Muscle of back (tissue), 13 donors: ENCODE measurements around the gene NARS2. TPM values are rescaled to one million over a fixed set of nuclear protein-coding genes. Genes with fewer than 3 reads are reported as not detected.
"Not testable (repeated sequence)": the region's sequence is repeated elsewhere in the genome, so short reads cannot be mapped to it uniquely, and the experiment has no call there.

ENCODE experiments used
- DNase-seq, 3 donors: peaks; one replicate each; pipeline versions ENCODE4 v3.0.0 to v3.0.0-alpha.2; 2013
- long read RNA-seq, 9 donors: transcript quantifications; one replicate each; lab custom pipeline, GENCODE V29; 2026
- polyA plus RNA-seq, 10 donors: library from polyadenylated mRNA; unstranded; fragments of 120-200 nt; gene quantifications; one replicate each; pipeline ENCODE4 v1.2.1, GENCODE V29; 2013; ENCODE audit not compliant: insufficient read length in 10 of 10

NARS2 gene, protein sequence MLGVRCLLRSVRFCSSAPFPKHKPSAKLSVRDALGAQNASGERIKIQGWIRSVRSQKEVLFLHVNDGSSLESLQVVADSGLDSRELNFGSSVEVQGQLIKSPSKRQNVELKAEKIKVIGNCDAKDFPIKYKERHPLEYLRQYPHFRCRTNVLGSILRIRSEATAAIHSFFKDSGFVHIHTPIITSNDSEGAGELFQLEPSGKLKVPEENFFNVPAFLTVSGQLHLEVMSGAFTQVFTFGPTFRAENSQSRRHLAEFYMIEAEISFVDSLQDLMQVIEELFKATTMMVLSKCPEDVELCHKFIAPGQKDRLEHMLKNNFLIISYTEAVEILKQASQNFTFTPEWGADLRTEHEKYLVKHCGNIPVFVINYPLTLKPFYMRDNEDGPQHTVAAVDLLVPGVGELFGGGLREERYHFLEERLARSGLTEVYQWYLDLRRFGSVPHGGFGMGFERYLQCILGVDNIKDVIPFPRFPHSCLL
- polyA plus RNA-seq, result 10 to 100 TPM; 12.3 to 20.4 (median 17.6) TPM
- long read RNA-seq, donor 1, partial matches to known transcripts, result 0 of 3 reads
- long read RNA-seq, donor 1, other reads (novel, unspliced or antisense), result 0 of 3 reads
- long read RNA-seq, donor 2, partial matches to known transcripts, result 0 of 4 reads
- long read RNA-seq, donor 2, other reads (novel, unspliced or antisense), result 0 of 4 reads
- long read RNA-seq, donor 3, result 0 reads
- long read RNA-seq, donor 4, partial matches to known transcripts, result 0 of 4 reads
- long read RNA-seq, donor 4, other reads (novel, unspliced or antisense), result 0 of 4 reads
- long read RNA-seq, donor 5, transcript NARS2-201 (14 exons, 2,519 nt), result major isoform, 5 of 5 reads
- long read RNA-seq, donor 5, partial matches to known transcripts, result 0 of 5 reads
- long read RNA-seq, donor 5, other reads (novel, unspliced or antisense), result 0 of 5 reads
- long read RNA-seq, donor 6, partial matches to known transcripts, result 0 of 2 reads
- long read RNA-seq, donor 6, other reads (novel, unspliced or antisense), result 0 of 2 reads
- long read RNA-seq, donor 7, partial matches to known transcripts, result 0 of 2 reads
- long read RNA-seq, donor 7, other reads (novel, unspliced or antisense), result 0 of 2 reads
- long read RNA-seq, donor 8, partial matches to known transcripts, result 0 of 2 reads
- long read RNA-seq, donor 8, other reads (novel, unspliced or antisense), result 0 of 2 reads
- long read RNA-seq, donor 9, result 0 reads

DNA sequence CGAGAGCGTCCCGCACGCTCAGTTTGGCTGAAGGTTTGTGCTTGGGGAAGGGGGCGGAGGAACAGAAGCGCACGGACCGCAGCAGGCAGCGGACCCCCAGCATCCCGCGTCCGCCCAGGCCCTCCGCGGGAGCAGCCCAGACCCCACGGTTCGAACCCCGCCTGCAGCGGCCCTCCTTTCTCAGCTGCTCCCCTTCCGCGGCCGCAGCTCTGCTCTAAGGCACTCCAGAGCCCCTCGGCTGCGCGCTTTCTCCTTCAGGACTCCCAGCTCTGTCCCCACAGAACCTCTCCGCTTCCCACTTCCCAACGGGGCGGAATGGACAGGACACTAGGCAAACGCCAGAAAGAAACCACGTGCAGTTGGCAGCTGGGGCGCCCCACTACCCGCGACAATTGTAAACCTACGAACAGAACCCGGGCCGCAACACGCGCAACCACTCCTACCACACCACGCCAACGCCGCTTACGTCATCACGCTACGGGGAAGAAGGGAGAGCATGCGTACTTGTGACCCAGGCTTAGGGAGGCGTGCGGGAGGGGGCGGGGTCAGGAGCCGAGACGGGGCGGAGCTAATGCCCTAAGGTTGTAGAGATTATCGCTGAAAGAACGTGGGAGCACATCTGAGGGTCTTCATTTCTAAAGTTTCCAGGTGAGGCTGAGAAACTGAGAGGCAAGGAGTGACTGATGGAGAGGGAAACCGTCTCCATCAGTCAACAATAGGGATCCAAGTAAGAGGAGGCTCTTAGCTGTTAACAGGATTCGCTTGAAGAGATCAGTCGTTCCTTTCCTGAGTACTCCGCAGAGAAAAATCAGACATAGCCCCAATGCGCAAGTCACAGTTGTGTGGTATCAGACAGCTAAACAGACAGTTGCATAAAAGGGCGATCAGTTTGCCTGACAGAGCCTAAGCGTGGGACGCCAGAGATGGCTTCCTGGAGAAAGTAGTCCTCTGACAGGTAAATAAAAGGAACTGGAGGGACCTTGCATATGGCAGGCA is at the start of gene NARS2:
Gene NARS2, minus strand, starts transcription at position 479 of the 996 bp plus-strand sequence. Its CDS starts 376 bp downstream, at position 103.
- DNase-seq, result peak; percentile 98 to 99 (median 98)

DNA sequence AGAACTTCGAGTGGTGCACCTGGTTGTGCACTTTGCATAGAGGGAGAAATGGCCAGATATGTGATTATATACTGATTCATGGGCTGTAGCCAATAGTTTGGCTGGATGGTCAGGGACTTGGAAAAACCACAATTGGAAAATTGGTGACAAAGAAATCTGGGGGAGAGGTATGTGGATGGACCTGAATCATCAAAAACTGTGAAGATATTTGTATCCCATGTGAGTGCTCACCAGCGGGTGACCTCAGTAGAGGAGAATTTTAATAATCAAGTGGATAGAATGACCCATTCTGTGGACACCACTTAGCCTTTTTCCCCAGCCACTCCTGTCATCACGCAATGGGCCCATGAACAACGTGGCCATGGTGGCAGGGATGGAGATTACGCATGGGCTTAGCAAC is 48.0 kb upstream of the NARS2 start:
- DNase-seq, result no peak

DNA sequence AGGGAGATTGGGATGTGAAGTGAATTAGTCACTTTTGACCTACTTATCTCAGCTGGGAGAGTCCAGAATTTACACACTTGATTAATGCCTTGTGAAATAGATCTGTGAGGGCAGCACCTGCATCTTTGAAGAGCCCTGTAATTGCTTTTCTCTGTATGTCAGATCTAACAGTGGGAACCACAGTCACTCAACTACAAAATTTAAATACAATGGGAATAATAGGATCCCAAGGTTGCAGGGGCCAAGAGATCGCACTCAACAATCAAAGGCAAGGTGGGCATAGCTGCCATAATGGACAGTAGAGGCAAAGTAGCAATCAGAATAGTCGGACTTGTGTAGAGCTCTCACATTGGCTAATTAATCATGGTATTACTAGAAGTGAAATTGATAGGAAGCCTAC is 45.5 kb upstream of the NARS2 start:
- DNase-seq, result no peak

DNA sequence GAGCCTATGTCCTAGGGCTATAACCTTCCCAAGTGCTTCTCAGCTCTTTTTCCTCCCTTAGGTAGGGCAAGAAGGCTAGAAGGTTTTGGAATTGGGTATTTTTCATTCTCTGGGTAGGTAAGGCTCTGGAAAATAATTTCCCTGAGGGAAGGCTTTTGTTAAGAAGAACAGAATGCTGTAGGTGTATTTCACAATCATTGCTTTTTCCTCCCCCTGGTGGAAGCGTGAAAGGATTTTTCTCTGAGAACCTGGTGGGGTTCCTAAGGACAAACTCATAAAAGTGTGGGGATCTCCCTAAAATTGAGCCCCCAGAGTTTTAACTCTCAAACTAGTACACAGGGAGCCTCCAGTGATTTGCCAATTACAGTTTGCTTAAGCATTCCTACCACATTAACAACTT is 41.1 kb upstream of the NARS2 start:
- no peak for DNase-seq

DNA sequence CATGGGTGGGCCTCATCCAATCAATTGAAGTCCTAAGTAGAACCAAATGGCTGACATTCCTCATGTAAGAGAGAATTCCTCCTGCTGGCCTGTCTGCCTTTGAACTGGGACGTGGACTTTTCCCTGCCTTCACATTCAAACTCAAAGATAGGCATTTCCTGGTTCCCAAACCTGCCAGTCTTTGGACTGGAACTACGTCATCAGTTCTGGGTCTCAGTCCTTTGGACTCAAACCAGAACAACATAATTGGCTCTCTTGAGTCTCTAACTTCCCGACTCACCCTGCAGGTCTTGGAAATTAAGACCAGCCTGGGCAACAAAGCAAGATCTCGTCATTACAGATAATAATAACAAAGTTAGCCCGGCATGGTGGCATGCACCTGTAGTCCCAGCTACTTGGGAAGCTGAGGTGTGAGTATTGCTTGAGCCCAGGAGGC is 38.7 kb upstream of the NARS2 start:
- no peak for DNase-seq

DNA sequence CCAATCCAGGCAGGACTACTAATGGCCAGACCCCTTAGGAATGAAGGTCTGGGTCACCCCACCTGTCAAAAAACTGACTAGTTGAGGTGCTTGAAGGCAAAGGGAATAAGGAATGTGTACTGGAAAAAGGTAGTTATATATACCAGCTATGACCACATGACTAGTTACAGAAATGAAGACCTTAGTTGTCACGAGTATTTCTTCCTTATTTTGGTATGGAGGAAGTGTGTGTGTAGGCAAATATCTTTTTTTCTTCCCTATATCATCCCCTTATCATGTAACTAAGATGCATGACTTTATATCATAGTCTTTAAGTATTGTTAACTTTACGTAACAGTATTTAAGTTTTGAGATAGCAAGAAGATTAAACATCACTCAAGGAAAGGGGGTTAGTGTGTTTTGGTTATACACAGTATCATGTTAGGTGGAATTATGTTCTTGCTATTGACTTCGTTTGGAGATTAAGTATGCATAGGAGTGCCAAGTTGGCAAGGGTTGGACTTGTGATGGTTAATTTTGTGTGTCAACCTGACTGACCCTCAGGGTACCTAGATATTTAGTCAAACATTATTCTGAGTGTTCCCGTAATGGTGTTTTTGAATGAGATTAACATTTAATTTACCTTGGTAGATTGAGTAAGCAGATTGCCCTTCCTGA is 38.2 kb upstream of the NARS2 start:
- DNase-seq, result no peak

DNA sequence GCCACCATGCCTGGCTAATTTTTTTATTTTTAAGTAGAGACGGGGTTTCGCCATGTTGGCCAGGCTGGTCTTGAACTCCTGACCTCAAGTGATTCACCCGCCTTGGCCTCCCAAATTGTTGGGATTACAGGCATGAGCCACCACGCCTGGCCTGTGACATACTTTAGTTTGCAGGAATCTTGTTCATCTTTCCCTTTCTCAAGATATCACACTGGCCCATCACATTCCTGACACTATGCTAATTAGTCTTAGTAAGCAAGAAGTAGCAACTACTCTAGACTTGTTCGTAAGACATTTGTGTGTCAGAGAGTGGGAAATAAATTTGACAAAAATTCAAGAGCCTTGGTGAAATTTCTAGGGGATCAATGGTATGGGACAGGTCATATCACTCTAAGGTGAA is 34.7 kb upstream of the NARS2 start:
- not testable (repeated sequence) for DNase-seq

DNA sequence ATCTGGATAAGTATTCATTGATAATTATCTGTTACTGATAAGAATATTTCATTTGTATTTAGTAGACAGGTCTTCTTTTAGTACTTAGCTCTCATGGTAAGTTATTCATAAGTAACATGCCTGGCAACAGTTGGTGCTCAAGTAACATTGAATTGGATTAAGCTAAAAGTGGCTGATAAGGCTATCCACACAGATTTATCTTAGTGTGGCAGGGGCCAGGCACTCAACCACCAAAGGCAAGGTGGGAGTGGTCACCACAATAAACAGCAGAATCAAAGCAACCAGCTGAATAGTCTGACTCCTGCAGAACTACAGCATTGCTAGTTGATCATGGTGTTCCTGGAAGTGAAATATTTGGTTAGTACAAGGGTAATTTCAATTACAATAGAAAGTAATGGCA is 33.0 kb upstream of the NARS2 start:
- no peak for DNase-seq

DNA sequence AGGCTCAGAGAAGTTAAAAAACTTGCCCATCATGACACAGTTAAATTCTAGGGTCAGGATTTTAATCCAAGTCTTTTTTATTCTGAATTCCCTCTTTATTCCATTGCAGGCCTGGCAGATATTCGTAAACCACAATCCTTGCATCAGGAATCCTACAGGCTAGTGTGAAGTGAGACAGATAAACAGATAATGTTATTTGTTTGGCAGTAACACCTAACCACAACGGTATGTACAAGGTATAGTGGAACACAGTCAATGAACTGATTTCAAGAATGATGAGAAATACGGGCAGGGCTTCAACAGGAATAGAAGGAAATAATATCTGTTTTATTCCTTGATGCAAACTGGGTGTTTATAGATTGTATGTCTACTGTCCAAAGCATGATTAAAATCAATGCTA is 32.0 kb upstream of the NARS2 start:
- DNase-seq, result no peak

DNA sequence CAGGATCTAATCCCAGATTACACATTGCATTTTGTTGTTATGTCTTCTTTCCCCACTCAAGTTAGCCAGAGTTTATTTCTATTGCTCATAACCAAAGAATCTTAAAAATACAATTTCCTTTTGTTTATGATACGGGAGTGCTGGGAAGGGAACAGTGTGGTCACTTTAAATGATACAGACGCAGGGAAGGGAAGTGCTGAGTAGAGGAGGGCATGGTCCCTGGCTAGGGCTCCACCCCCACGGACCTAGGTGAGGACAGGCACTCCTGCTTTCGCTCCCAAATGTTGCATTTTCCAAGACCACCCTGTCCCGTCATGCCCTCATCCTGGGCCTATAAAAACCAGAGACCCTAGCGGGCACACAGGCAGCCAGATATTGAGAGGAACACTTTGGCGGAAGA is 30.6 kb upstream of the NARS2 start:
- no peak for DNase-seq

DNA sequence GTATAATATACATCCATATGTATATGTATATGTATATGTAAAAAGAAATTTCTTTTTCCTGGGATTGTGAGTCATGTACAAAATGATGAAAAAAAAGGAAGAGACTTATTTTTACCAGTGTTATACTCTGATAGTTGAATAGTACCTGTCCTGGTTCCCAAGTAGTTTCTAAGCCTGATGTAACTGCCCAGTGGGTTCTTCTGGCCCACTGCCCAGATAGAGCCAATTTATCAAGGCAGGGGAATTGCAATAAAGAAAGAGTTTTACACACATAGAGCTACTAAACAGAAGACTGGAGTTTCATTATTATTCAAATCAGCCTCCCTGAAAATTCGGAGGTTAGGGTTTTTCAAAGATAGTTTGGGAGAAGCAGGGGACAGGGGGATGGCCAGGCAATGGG is 29.1 kb upstream of the NARS2 start:
- no peak for DNase-seq

DNA sequence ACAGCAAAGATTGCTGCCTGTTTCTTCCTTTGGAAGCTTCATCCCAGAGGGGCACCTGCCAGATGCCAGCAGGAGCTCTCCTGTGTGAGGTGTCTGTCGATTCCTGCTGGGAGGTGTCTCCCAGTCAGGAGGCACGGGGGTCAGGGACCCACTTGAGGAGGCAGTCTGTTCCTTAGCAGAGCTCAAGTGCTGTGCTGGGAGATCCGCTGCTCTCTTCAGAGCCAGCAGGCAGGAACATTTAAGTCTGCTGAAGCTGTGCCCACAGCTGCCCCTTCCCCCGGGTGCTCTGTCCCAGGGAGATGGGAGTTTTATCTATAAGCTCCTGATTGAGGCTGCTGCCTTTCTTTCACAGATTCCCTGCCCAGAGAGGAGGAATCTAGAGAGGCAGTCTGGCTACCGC is 28.1 kb upstream of the NARS2 start:
- not testable (repeated sequence) for DNase-seq

DNA sequence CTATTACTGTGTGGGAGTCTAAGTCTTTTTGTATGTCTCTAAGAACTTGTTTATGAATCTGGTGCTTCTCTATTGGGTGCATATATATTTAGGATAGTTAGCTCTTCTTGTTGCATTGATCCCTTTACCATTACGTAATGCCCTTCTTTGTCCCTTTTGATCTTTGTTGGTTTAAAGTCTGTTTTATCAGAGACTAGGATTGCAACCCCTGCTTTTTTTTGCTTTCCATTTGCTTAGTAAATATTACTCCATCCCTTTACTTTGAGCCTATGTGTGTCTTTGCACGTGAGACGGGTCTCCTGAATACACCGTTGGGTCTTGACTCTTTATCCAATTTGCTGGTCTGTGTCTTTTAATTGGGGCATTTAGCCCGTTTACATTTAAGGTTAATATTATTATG is 26.4 kb upstream of the NARS2 start:
- not testable (repeated sequence) for DNase-seq

DNA sequence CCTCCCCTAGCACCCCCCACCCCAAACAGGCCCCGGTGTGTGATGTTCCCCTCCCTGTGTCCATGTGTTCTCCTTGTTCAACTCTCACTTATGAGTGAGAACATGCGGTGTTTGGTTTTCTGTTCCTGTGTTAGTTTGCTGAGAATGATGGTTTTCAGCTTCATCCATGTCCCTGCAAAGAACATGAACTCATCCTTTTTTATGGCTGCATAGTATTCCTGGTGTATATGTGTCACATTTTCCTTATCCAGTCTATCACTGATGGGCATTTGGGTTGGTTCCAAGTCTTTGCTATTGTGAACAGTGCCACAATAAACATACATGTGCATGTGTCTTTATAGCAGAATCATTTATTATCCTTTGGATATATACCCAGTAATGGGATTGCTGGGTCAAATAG is 22.9 kb upstream of the NARS2 start:
- DNase-seq, result not testable (repeated sequence)

DNA sequence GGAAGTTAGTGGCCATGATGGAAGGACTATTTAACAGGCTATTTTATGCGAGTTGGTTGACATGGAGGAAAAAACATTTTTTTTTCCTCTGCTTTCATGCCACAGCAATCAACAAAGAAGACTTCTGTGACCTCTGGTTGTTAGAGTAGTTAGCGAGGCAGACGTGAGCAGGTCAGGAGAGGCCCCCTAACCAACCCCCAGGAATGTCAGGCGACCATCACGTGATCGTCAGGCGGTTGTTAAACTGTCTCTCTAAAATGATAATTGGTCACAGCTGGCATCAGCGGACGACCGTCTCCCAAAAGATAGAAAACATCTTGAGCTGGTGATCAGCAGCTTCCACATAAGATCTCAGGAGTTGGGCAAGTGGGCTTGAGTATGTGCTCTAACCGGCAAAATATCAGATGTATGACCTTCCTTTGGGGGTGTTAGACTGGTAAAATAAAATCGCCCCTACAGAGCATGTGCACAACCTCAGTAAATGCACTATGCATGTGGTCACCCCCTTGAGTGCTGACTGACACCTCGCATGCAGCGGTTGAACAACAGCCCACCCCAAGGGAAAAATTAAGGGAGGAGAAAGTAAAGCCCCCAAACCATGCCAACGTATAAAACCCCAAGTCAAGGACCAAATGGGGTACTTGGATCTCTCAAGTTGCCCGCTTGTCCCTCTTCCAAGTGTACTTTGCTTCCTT is 20.9 kb upstream of the NARS2 start:
- no peak for DNase-seq

DNA sequence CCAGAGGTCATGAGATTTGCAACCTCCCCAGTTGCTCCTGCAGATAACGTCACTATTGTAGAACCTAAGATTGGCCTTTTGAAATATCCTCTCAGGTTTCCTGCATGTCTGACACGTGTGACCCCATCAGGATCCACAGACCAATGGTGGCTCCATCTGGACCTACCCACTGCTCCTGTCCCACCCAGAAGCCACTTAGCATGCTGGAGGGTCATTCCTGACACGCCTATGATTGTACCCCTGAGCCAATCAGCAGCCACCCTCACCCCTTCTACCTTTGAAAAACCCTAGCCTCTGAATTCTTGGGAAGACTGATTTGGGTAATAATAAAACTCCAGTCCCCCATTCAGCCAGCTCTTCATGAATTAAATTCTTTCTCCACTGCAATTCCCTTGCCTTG is 20.1 kb upstream of the NARS2 start:
- no peak for DNase-seq

DNA sequence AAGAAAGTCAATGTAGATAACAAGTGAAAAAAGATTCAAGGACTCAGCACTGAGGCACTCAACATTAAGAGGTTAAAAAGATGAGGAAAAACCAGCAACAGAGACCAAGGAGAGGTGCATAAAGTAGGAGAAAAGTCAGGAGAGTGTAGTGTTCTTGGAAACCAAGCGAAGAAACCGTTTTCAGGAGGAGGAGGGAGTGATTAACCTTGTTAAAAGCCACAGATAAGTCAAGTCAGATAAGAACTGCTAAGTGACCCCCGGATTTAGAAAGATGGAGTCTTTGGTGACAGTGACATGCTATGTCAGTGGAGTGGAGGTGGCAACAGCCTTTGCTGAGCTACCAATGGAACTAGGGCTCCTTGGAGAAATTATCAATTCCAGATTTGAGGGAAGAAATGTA is 13.9 kb upstream of the NARS2 start:
- DNase-seq, result no peak

DNA sequence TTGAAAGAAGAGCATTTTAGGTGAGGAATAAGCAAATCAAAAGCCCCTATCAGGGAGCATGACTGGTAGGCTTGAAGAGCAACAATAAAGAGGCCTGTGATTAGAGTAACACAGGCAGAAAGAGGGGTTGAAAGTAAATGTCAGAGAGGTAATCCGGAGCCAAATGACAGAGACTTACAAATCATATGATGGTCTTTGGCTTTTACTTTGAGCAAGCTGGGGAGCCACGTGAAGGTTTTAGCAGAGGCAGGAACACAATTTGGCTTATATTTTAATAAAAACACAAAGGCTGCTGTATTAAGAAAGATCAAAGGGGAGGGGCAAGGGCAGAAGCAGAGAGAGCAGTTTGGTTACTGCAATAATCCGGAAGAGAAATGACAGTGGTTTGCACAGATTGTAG is 12.8 kb upstream of the NARS2 start:
- no peak for DNase-seq

DNA sequence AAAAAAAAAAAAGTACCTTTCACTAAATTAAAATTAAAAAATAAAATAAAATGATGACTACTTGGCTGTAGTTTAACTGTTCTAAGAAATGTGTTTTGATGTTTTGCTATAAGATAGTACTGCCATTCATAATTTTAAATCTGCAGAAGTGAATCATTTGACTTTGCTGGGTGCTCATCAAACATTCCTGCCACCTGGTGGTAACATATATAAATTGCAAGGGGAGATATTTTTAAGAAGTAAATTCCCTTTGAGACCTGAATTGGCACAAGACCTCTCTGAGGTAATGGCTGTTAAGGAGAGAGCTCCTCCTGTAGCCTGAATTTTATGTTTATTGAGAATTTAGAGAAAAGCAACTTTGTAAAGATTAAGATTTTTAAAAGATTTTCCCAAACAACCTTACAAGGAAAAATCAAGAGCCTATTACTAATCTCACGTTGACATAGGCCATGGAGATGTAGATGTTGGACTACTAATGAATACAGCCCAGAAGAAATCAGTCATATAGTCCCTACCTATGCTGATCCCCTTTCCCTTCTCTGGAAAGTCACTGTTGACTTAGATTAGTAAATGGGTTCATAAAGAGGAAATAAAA is 11.9 kb upstream of the NARS2 start:
- no peak for DNase-seq
